GM10266 (cell line): ENCODE results near the gene ZNF18.

ENCODE experiments used
- DNase-seq: peaks from one replicate; pipeline ENCODE4 v3.0.0; 2012; ENCODE audit errors: extremely low spot score
- CTCF ChIP-seq: IDR thresholded peaks from 2 replicates; pipeline ENCODE4 v1.5.1; 2012; ENCODE audit warnings: mild to moderate bottlenecking, low read depth; ENCODE audit not compliant: control insufficient read depth, insufficient read depth; ENCODE audit errors: missing control alignments

The ZNF18 gene

GRCh38 chr17:12034538-12034937 lies 37.3 kb upstream of the ZNF18 start:
- TF ChIP-seq CTCF, result no peak
- no peak for DNase-seq

GRCh38 chr17:12028611-12029010 lies 31.3 kb upstream of the ZNF18 start:
- no peak for DNase-seq
- TF ChIP-seq CTCF, result no peak

- no peak for TF ChIP-seq CTCF
These were observed 30.4 kb upstream of the ZNF18 start for GRCh38 chr17:12027658-12028057.

GRCh38 chr17:12024327-12024726 lies 27.1 kb upstream of the ZNF18 start:
- no peak for TF ChIP-seq CTCF
- no peak for DNase-seq

More at GRCh38 chr17:12027658-12028057, 30.4 kb upstream of the ZNF18 start:
- no peak for DNase-seq

GRCh38 chr17:12022310-12022709 lies 25.0 kb upstream of the ZNF18 start:
- no peak for TF ChIP-seq CTCF
- no peak for DNase-seq

- peak; percentile 30 for DNase-seq
- no peak for TF ChIP-seq CTCF
These were observed 24.4 kb upstream of the ZNF18 start for GRCh38 chr17:12021623-12022140.

GRCh38 chr17:12020642-12021622 lies 23.7 kb upstream of the ZNF18 start, which contains the start of gene MAP2K4:
Gene MAP2K4 (plus strand): TSS chr17:12020877. CDS start chr17:12020887, 10 bp downstream.
- no peak for TF ChIP-seq CTCF
- peak; percentile 96 for DNase-seq
